SK-N-MC (cell line): Measurements from ENCODE around the gene PCBD1.

Experiments used
- EZH2 ChIP-seq: fragments of 200-600 bp; sonication (generic); IDR thresholded peaks from one replicate; pipeline ENCODE4 v1.6.1; 2017; ENCODE audit warnings: antibody characterized with exemption
- POLR2AphosphoS5 ChIP-seq: IDR thresholded peaks from 2 replicates; pipeline ENCODE4 v1.6.1; 2012; ENCODE audit warnings: mild to moderate bottlenecking, low read depth, low read length, borderline replicate concordance

DNA sequence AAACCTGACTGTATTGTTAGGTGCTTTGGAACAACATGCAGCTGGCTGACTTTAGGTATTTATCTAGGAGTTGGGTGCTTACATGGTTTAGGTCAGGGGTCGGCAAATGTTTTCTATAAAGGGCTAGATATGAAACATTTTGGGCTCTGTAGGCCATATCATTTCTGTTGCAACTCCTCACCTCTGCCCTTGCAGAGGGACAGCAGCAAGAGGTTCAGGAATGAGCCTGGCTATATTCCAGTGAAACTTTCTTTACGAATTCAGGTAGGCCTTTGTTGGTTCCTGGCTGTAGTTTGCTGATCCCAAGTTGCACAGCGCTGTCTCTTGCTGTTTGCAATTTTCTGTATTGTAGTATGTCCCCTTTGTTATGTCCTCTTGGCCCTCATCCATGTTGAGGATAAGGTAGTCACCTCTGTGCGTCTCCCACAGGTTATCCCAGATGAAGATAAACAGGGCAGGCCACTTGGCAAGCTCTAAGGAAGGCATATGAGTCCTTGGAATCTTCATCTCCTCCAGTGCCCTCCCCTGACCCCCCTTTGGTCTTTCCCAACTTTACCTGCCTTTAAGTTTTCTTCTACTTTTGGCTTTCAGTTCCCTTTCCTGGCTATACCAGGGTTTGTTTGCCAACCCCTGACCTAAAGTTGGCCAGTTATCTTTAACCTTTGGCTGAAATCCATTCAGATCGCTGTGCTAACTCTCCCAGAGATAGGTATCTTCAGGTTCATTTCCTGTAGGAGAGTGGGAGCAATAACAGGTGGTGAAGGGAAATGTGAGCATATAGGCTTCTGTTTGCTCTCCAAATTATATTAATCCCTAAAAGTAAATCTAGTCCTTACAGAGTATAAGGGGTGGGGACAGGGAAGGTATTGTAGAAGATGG is 36.5 kb downstream of the PCBD1 start:
- TF ChIP-seq POLR2AphosphoS5 (no peak), EZH2 (no peak)
